ENCODE data around the gene CTTN.

CTTN gene

DNA sequence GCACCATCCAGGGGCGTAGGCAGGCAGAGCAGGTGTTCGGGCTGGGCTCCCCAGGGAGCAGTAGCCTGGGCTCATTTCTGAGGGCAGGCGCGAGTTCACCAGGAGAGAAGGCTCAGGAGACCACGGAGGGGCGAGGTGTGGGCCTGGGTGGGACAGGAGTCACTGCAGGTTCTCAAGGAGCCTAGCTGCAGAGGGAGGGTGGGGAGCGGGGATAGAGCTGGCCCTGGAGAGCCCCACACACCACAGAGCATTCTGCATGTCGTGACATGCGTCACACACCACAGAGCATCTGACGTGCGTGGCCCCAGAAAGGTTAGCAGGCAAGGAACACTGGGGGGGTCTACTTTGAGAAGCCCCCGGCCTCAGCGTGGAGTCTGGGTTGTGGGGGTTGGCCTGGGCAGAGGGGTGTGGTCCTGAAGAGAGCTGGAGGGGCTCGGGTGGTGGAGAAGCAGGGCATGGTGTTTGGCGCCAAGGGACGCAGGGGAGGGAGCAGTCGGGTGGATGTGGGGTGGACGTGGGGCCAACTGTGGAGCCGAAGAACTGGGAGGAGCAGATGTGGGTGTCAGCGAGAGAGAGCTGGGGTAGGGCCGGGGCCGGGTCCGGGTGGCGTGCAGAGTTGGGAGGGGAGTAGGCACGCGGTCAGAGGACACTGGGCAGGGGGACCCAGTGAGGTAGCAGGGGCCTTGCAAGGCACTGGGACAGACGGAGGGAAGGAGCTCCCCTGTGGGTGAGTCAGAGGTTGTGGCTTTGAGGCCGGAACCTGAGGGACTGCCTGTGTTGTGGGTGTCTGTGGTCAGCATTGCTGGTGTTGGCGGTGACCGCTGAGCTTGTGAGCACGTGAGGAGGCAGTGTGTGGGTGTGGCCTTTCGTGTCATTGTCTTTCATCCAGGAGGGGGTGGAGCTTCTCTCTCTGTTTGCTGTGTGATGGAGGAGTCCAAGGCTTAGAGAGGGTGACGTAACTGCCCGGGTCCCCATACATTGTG, 25.5 kb downstream of the CTTN start:
- Mint-ChIP-seq H3K9me3 (no peaks in the 10 kb centered on the region), H3K4me3 (peak overlapping the region; percentile 39), H3K4me1 (ENCODE audit: low read depth) (peaks cover 7% of the 10 kb centered on the region), H3K36me3 (ENCODE audit: low read depth) (peaks cover 38% of the 10 kb centered on the region), H3K27ac (peak overlapping the region; percentile 79), H3K27me3 (peaks cover 15% of the 10 kb centered on the region)

DNA sequence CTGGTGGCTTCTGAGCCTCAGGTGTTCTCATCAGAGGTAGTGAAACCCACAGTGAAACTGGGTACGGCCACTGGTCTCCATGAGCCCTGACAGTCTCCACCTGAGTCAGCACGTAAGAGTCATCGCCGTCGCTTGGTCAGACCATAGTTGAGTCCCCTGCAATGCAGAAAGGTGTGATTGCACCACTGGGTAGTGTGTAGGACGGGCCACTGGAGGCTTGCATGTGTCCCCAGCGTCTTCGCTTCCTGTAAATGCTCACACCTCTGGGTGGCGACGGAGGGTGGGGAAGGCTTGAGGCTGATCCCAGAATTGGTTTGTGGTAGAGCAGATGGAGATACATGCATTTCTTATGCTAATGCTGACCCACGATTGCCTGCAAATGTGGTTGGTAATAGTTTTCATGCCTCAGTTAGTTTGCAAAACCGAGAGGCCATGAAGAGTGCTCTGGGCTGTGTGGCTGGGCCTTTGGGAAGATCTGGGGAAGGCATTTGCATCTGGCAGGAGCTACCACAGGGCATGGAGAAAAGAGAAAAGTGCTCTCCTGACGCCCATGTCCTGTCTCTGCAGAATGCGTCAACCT, 26.5 kb downstream of the CTTN start:
- Mint-ChIP-seq H3K27me3 (peaks cover 15% of the 10 kb centered on the region), H3K9me3 (no peaks in the 10 kb centered on the region), H3K4me1 (ENCODE audit: low read depth) (peaks cover 7% of the 10 kb centered on the region), H3K36me3 (ENCODE audit: low read depth) (peaks cover 38% of the 10 kb centered on the region), H3K27ac (no peak overlapping the region), H3K4me3 (no peak overlapping the region)

DNA sequence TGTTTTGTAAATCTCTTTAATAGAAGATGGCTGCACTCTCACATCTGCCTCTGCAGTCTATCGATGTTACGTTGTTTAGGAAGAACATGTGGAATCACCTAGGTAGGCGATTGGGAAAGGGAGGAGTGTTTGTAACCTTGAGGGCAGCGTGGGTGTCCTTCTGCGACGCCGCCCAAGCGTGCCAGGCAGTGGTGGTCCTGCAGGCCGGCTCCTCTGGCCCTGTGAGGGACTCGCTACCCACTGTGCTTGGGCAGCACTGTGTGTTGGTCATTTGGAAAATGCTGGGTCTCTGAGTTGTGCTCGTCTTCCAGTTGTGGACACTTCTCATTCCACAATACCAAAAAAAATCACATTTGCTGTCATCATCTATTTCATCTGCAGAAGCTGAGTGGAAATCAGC, 29.1 kb downstream of the CTTN start:
- Mint-ChIP-seq H3K4me1 (ENCODE audit: low read depth) (peaks cover 7% of the 10 kb centered on the region), H3K4me3 (no peak overlapping the region), H3K9me3 (no peaks in the 10 kb centered on the region), H3K27me3 (peaks cover 9% of the 10 kb centered on the region), H3K27ac (peak overlapping the region; percentile 45), H3K36me3 (ENCODE audit: low read depth) (peaks cover 28% of the 10 kb centered on the region)

DNA sequence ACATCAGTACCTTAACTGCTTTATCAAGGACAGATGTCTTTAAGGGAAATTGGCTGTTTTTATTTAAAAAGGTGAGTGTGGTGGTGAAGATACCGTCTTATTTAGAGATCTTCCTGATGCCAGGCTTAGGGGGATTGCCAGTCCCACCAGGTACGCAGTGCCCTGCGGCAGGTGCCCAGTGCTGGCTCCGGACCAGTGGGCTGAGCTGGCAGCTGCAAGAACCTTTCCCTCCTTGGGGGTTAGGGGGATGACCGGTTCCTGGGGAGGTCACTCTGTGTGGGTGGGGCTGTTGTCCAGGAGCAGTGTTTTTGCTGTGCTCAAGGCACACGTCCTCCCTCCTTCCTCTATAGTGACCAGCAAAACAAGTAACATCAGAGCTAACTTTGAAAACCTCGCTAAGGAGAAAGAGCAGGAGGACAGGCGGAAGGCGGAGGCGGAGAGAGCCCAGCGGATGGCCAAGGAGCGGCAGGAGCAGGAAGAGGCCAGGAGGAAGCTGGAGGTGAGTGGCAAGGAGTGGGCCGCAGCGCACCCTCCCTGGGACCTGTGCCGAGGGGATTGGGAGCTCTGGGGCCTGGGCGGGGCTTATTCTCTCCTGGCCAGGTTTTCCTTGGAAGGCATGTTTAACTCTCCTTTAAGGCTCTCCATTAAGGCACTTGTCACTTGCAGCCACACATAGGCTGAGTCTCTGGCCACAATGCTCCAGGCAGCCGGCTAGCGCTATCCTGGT, 30.5 kb downstream of the CTTN start:
- Mint-ChIP-seq H3K27me3 (peaks cover 9% of the 10 kb centered on the region), H3K9me3 (no peaks in the 10 kb centered on the region), H3K27ac (peak overlapping the region; percentile 45), H3K4me1 (ENCODE audit: low read depth) (peaks cover 7% of the 10 kb centered on the region), H3K36me3 (ENCODE audit: low read depth) (peaks cover 33% of the 10 kb centered on the region), H3K4me3 (no peak overlapping the region)

DNA sequence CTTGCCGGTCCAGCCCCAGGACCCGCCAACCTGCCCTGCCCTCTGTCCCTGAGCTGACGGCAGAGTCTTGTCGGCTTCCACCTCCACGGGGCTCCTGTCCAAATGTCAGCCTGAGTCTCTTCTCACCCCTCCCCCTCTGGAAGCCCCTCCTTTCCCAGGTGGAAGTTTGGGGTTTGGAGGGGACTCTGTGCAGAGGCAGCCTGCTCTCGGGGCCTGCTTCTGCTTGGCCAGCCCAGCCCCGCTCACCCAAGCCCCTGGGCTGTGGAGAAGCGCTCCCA, 31.0 kb downstream of the CTTN start:
- no peak overlapping the region for H3K27ac Mint-ChIP-seq

DNA sequence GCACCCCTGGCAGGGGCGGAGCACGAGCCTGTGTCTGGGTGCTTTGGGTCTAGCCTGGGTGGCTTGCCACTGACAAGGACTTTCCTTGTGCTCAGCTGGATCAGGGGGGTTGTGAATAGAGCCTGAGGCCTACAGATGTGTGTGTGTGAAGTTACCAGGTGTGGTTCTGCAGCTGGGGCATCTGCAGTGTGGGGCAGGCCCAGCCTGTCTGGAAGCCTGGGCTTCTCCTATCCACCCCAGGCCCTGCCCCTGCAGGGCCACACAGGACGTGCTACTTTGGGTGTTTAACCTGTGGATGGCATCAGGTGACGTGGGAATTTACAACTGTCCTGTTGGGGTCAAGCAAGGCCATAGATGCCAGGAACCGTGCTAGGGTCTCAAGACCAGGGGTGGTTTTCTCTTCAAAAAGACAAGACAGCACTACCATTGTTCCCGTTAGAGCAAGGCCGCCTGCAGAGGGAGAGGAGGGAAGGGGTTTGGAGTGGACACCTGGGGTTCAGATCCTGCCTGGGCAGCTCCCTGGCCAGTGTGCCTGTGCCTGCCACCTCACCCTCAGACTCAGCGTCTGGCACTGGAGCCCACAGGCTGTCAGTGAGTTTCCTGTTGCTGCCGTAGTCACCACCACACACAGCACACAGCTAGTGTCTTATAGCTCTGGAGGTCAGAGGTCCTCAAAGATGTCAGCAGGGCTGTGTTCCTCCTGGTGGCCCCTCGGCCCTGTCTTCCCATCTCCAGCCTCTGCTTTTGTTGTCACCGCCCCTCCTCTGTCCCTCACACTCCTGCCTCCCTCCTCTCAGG, 31.6 kb downstream of the CTTN start:
- Mint-ChIP-seq H3K36me3 (ENCODE audit: low read depth) (peaks cover 28% of the 10 kb centered on the region), H3K27me3 (peaks cover 4% of the 10 kb centered on the region), H3K27ac (no peak overlapping the region), H3K4me3 (no peak overlapping the region), H3K4me1 (ENCODE audit: low read depth) (no peaks in the 10 kb centered on the region), H3K9me3 (no peaks in the 10 kb centered on the region)

More for the DNA sequence above, 31.0 kb downstream of the CTTN start:
- Mint-ChIP-seq H3K4me3 (no peak overlapping the region), H3K27me3 (peaks cover 5% of the 10 kb centered on the region), H3K4me1 (ENCODE audit: low read depth) (peaks cover 3% of the 10 kb centered on the region), H3K9me3 (no peaks in the 10 kb centered on the region), H3K36me3 (ENCODE audit: low read depth) (peaks cover 29% of the 10 kb centered on the region)

DNA sequence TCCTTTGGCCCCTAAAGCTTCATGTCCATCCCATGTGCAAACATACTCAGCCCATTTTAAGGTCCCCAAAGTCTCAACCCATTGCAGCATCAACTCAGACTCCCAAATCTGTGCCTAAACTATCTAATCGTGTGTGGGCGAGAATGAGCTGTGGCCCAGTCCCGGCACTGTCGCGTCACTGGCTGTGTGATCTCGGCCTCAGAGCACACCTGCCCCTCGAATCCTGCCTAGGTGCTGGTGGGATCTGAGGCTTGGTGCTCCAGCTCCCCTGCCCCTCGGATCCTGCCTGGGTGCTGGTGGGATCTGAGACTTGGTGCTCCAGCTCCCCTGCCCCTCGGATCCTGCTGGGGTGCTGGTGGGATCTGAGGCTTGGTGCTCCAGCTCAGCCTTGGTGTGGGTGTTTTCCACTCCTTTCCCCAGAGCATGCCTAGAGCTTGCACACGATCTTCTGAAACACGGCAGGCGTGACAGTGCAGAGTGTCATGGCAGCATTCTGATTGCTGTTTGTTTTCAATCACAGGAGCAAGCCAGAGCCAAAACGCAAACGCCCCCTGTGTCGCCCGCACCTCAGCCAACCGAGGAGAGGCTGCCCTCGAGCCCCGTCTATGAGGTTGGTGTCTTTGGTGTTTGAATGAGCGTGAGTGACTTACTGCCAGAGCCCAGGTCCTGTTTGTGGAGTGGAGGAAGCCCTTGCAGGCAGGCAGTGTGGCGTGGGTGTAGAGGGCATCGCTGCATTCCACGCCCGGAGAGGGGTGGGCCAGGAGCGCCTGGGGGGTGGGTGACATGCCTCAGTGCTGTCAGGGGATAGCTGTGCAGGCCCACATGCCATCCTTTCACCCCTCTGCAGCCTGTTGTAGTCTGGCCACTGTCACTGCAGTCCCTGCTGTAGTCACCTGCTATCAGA, 32.6 kb downstream of the CTTN start:
- Mint-ChIP-seq H3K36me3 (ENCODE audit: low read depth) (peaks cover 27% of the 10 kb centered on the region), H3K4me1 (ENCODE audit: low read depth) (no peaks in the 10 kb centered on the region), H3K9me3 (no peaks in the 10 kb centered on the region), H3K4me3 (no peak overlapping the region), H3K27me3 (peaks cover under 1% of the 10 kb centered on the region), H3K27ac (no peak overlapping the region)

DNA sequence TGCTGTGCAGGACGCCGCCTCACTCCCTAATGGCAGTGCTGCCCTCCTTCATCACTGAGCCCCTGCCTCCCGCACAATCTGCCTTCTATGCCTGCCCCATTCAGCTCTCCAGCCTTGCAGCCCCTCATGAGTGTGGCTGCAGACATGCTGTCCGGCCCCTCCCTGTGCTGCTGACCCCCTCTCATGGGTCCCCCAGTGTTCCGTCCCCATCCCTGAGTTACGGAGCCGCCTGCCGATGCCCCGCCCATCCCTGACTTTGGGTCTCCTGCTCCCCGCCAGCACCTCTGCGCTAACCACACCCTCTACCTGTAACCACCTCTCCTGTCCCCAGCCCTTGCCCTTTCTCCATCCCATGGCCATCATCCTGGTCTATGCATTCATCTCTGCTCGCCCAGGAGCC, 33.3 kb downstream of the CTTN start:
- Mint-ChIP-seq H3K9me3 (no peaks in the 10 kb centered on the region), H3K36me3 (ENCODE audit: low read depth) (peaks cover 29% of the 10 kb centered on the region), H3K27me3 (peaks cover 1% of the 10 kb centered on the region), H3K4me1 (ENCODE audit: low read depth) (no peaks in the 10 kb centered on the region), H3K27ac (no peak overlapping the region), H3K4me3 (no peak overlapping the region)

DNA sequence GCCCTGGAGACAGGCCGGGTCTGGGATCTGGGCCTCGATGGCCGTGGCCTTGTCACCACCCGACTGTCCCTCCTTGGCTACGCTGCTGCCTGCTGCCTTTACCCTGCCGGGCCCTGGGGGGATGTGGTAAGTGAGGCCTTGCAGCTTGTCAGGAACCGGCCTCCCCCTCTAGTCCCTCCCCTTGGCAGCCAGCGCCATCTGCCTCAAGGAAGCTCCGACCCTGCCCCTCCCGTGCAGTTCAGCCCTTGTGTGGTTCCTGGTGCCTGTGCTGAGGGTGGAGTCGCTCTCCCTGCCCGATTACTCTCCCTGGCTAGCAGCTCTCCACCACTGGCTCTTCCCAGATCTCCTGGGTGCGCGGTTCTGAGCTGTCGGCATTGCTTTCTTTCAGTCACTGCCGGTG, 33.7 kb downstream of the CTTN start:
- Mint-ChIP-seq H3K9me3 (no peaks in the 10 kb centered on the region), H3K4me3 (no peak overlapping the region), H3K27me3 (peaks cover 3% of the 10 kb centered on the region), H3K4me1 (ENCODE audit: low read depth) (no peaks in the 10 kb centered on the region), H3K36me3 (ENCODE audit: low read depth) (peaks cover 29% of the 10 kb centered on the region), H3K27ac (no peak overlapping the region)

DNA sequence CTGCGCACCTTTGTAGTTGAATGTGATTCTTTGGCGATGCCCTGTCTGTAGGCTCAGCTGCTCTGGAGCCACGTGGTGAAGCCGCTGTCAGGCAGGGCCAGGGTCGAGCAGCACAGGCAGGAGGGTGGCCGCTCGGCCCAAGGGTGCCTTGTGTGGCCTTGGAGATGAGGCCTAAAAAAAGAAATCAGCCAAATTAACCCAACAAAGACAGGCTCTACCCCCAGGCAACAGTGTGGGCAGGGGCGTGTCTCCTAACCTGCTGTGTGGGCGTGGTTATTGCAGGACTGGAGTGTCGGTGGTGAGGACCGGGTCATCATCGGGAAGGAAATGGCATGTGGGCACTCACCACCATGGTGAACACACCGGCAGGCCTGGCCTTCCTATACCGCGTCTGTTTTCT, 34.3 kb downstream of the CTTN start:
- Mint-ChIP-seq H3K36me3 (ENCODE audit: low read depth) (peaks cover 25% of the 10 kb centered on the region), H3K4me3 (no peak overlapping the region), H3K27ac (no peak overlapping the region), H3K4me1 (ENCODE audit: low read depth) (no peaks in the 10 kb centered on the region), H3K9me3 (no peaks in the 10 kb centered on the region), H3K27me3 (peaks cover 3% of the 10 kb centered on the region)

DNA sequence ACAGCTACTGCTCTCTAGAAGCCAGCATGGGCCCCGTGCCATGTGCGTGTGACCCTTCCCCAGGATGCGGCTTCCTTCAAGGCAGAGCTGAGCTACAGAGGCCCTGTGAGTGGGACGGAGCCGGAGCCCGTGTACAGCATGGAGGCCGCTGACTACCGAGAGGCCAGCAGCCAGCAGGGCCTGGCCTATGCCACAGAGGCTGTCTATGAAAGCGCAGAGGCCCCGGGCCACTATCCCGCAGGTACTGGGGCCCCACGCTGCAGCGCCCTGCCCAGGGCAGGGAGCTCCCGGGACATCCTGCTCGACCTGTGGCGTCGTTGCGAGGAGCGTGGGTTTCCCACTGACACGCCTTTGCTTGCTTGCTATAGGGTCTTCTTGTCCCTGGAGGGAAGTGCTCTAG, 34.7 kb downstream of the CTTN start:
- H3K36me3 Mint-ChIP-seq (ENCODE audit: low read depth): peaks cover 25% of the 10 kb centered on the region
- no peak overlapping the region for H3K27ac Mint-ChIP-seq
- H3K4me3 Mint-ChIP-seq: no peak overlapping the region
- H3K4me1 Mint-ChIP-seq (ENCODE audit: low read depth): no peaks in the 10 kb centered on the region
- H3K9me3 Mint-ChIP-seq: no peaks in the 10 kb centered on the region
- peaks cover 3% of the 10 kb centered on the region for H3K27me3 Mint-ChIP-seq

DNA sequence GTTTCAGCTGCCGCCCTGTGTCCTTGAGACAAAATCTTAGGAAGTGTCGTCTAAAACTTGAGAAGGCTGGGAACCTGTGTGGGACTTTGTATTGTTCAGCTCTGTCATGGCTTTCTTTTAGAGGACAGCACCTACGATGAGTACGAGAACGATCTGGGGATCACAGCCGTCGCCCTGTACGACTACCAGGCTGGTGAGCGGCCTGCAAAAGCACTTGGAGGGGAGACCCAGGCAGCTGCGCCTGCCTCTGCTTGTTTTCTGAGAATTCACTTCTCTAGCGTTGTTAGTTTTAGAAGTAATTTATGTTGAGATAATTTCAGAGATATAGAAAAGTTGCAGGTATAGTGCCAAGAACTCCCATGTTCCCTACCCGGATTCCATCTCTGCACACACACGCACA, 35.2 kb downstream of the CTTN start:
- H3K27me3 Mint-ChIP-seq: peaks cover 3% of the 10 kb centered on the region
- H3K36me3 Mint-ChIP-seq (ENCODE audit: low read depth): peaks cover 25% of the 10 kb centered on the region
- H3K27ac Mint-ChIP-seq: no peak overlapping the region
- no peaks in the 10 kb centered on the region for H3K9me3 Mint-ChIP-seq
- no peaks in the 10 kb centered on the region for H3K4me1 Mint-ChIP-seq (ENCODE audit: low read depth)
- H3K4me3 Mint-ChIP-seq: no peak overlapping the region

DNA sequence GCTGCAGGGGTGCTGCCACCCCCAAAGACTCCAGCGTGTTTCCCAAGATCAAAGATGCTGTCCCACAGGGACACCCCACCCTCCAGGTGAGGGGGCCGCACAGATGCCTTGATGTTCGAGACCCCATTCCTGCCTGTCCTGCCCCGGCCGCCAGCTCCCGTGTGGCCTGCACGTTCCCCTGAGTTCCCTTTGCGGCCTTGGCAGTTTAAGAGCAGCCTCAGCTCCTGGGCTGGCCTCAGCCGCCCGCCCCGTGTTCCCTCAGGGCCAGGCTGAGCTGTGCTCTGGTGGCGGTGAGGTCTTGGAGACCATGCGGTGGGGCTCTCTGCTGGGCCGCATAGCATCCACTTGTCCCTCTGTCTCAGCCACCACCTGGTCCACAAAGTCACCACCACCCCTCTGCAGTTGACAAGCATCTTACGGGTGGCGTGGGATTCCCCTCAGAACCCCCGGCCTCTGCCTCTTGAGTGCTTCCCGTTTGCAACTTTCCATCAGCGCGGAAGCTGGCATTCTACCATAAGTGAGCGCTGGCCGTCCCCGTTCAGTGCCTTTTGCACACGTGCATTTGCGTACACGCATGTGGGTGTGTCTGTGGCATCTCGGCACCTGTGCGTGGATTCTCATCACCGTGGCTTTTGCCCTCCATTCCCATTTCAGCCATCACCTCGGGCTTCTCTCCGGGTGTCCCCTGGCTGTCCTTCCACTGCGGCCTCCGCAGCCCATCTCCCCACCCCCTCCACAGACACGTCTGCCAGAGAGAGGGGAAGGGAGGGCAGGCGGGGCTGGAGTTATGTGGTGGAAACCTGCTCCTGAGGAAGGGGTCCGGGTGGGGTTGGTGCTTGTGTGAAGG, 35.9 kb downstream of the CTTN start:
- Mint-ChIP-seq H3K4me3 (no peak overlapping the region), H3K4me1 (ENCODE audit: low read depth) (no peaks in the 10 kb centered on the region), H3K9me3 (no peaks in the 10 kb centered on the region), H3K27me3 (peaks cover 3% of the 10 kb centered on the region), H3K27ac (no peak overlapping the region), H3K36me3 (ENCODE audit: low read depth) (peaks cover 25% of the 10 kb centered on the region)
